ENCODE data around the gene FDXACB1. TPM values are rescaled to one million over a fixed set of nuclear protein-coding genes. Genes with fewer than 3 reads are reported as not detected.

Gene FDXACB1
- total and polyA plus RNA-seq, 2 donors (not counting 3 experiments of a cell fraction or from before 2014, with no cell fraction given): 1.1 to 1.4 TPM

- H3K4me1 ChIP-seq (ENCODE audit: control insufficient read depth, extremely low read depth, insufficient read depth, low read length): no peaks in the 10 kb centered on the region
- no peak overlapping the region for H3K4me3 ChIP-seq (replicated peaks in 1 of 3; ENCODE audit: insufficient read depth in 1 of 3, low read depth in 1 of 3, low read length in 3 of 3)
- no peak overlapping the region for H3K4me2 ChIP-seq (ENCODE audit: insufficient read depth, low read length)
- peaks cover 4 to 6% of the 10 kb centered on the region in 2 experiments for H3K36me3 ChIP-seq (ENCODE audit: control insufficient read depth in 2 of 2, extremely low read depth in 1 of 2, insufficient read depth in 2 of 2, low read length in 2 of 2)
- ChIA-PET CTCF (interaction anchor here (0.8 to 1.4 kb wide), 2 partner anchors 272 to 383 kb away, joined by 3 read pairs; no protein-coding TSS in a partner anchor), POLR2A (no interaction called here)
- no peak overlapping the region for H3K9ac ChIP-seq (replicated peaks; ENCODE audit: extremely low read depth, insufficient read depth, low read length)
- BruUV-seq (replicated peaks): no TSS peak
- DNase-seq (ENCODE audit: low read depth, low spot score): no peak
- H3K79me2 ChIP-seq (ENCODE audit: control insufficient read depth, insufficient read depth, low read length): no peaks in the 10 kb centered on the region
- intact Hi-C loops (cut with micrococcal nuclease) (no loop called here), dilution Hi-C loops (cut with MboI; ENCODE audit: extremely low pct_ligation_motif_present, low sequenced_read_pairs) (no loop called here)
- H3K9me1 ChIP-seq (replicated peaks; ENCODE audit: control insufficient read depth, extremely low read depth, insufficient read depth, low read length): no peaks in the 10 kb centered on the region
- H2AFZ ChIP-seq (ENCODE audit: low read depth, low read length): no peak overlapping the region
- TF ChIP-seq FOS (IDR thresholded peaks at IDR 0.05; ENCODE audit: borderline replicate concordance, insufficient read depth, low read length) (no peak), GATA2 (IDR thresholded peaks at IDR 0.05; ENCODE audit: insufficient read depth, insufficient read length, low read depth, low read length) (no peak), JUN (IDR thresholded peaks at IDR 0.05; ENCODE audit: borderline replicate concordance, insufficient read depth, insufficient read length, low read depth) (no peak), MYC (IDR thresholded peaks at IDR 0.05; ENCODE audit: low read depth, low read length) (no peak), POLR2A (IDR thresholded peaks at IDR 0.05; ENCODE audit: low read depth, low read length) (no peak), CTCF (IDR thresholded peaks at IDR 0.05; ENCODE audit: extremely low read depth in 1 of 2, insufficient read depth in 1 of 2, low read depth in 1 of 2, low read length in 2 of 2) (no peak), POLR2AphosphoS5 (IDR thresholded peaks at IDR 0.05; ENCODE audit: insufficient read depth, low read depth, low read length) (no peak), EZH2 (IDR thresholded peaks at IDR 0.05; ENCODE audit: borderline replicate concordance, low read depth, low read length, severe bottlenecking) (no peak), MAX (IDR thresholded peaks at IDR 0.05; ENCODE audit: insufficient read depth, insufficient read length) (no peak)
- no peaks in the 10 kb centered on the region for H4K20me1 ChIP-seq (replicated peaks; ENCODE audit: control insufficient read depth, extremely low read depth, insufficient read depth, low read length)
- no peaks in the 10 kb centered on the region for H3K27me3 ChIP-seq (ENCODE audit: control insufficient read depth in 2 of 2, insufficient read depth in 2 of 2, low read length in 2 of 2)
- H3K9me3 ChIP-seq (replicated peaks; ENCODE audit: control insufficient read depth, insufficient read depth, low read length): no peaks in the 10 kb centered on the region
- FAIRE-seq: no peak
- H3K27ac ChIP-seq (ENCODE audit: insufficient read depth, low read depth, low read length): no peak overlapping the region
These were observed 40.9 kb downstream of the FDXACB1 start for GRCh38 chr11:111838054-111838453.

Data from endothelial cell of umbilical vein (primary cell).